Fibroblast of pulmonary artery (primary cell): ENCODE data around the gene RALBP1.

Experiments used
- DNase-seq: peaks from one replicate; pipeline ENCODE4 v3.0.0-alpha.2; 2010; ENCODE audit warnings: low read depth
- H3K4me3 ChIP-seq: replicated peaks from 2 replicates; pipeline ENCODE4 v1.5.1; 2011; ENCODE audit warnings: low read depth, mild to moderate bottlenecking, control low read depth, low read length, moderate library complexity
- CTCF ChIP-seq: IDR thresholded peaks from 2 replicates; pipeline ENCODE4 v1.5.1; 2011; ENCODE audit warnings: mild to moderate bottlenecking, control low read depth, low read length, inconsistent platforms; ENCODE audit errors: missing control alignments

Gene RALBP1

GRCh38 chr18:9549405-9549804, 74.1 kb downstream of the RALBP1 start:
- peak; percentile 11 for TF ChIP-seq CTCF
- no peak for DNase-seq
- H3K4me3 ChIP-seq = no peak overlapping the region

GRCh38 chr18:9550429-9550828, 75.1 kb downstream of the RALBP1 start:
- no peak for TF ChIP-seq CTCF
- DNase-seq = no peak
- no peak overlapping the region for H3K4me3 ChIP-seq

GRCh38 chr18:9552191-9552590, 76.9 kb downstream of the RALBP1 start:
- peak; percentile 26 for DNase-seq
- no peak overlapping the region for H3K4me3 ChIP-seq
- TF ChIP-seq CTCF = no peak

GRCh38 chr18:9552616-9553015, 77.3 kb downstream of the RALBP1 start:
- H3K4me3 ChIP-seq = no peak overlapping the region
- no peak for TF ChIP-seq CTCF
- DNase-seq = no peak

- no peak for TF ChIP-seq CTCF
- DNase-seq = no peak
- no peak overlapping the region for H3K4me3 ChIP-seq
Observed at GRCh38 chr18:9557250-9557943, 82.1 kb downstream of the RALBP1 start.

DNA sequence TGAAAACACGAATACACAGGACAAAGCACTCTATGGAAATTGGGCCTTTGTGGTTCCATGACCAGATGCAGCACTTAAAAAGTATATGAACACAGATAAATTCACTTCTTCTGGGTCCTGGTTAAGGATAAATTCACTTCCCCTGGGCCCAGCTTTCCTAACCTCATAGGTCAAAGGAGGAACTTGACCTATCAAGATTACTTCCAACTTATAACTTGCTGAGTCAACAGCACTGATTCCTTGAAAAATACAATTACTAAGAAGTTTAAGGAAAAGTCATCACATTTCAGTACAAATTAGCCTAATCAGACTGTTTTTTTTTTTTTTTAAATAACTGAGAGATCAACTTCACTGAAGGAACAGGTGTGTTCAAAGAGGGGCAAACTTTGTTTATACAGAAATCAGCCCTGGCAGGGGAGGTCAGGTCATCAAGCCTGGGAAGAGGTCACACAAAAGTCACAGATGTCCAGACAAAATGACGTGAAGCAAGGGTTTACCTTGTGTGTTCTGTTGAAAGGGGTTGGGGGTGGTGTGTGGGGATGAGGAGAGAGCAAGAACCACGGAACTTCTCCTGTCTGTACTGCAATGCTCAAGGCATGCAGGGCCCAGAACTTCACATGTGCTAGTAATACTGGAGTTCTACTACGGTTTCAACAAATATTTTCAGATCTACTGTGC, 83.2 kb downstream of the RALBP1 start:
- no peak for DNase-seq
- no peak overlapping the region for H3K4me3 ChIP-seq
- TF ChIP-seq CTCF = no peak

GRCh38 chr18:9559253-9559652, 83.9 kb downstream of the RALBP1 start:
- TF ChIP-seq CTCF = no peak
- H3K4me3 ChIP-seq = no peak overlapping the region
- DNase-seq = no peak
